Breast epithelium (tissue), 3 donors: ENCODE data around the gene FLT4.

Source experiments
- POLR2A ChIP-seq: fragments of 450-650 bp; IDR thresholded peaks from one replicate; pipeline ENCODE4 v1.6.1; 2016; ENCODE audit warnings: antibody characterized with exemption, mild to moderate bottlenecking, moderate library complexity
- POLR2AphosphoS5 ChIP-seq, 3 donors: sonication (generic); formaldehyde crosslinking; IDR thresholded peaks; one replicate each; pipeline ENCODE4 v1.6.1; 2017; ENCODE audit warnings: antibody characterized with exemption in 3 of 3
- TF ChIP-seq, protein P1 (sequence below), 3 donors: fragments of 450-650 bp; IDR thresholded peaks; one replicate each; pipeline ENCODE4 v1.5.1; 2016 to 2017; ENCODE audit warnings: antibody characterized with exemption in 3 of 3, mild to moderate bottlenecking in 3 of 3, moderate library complexity in 3 of 3

DNA sequence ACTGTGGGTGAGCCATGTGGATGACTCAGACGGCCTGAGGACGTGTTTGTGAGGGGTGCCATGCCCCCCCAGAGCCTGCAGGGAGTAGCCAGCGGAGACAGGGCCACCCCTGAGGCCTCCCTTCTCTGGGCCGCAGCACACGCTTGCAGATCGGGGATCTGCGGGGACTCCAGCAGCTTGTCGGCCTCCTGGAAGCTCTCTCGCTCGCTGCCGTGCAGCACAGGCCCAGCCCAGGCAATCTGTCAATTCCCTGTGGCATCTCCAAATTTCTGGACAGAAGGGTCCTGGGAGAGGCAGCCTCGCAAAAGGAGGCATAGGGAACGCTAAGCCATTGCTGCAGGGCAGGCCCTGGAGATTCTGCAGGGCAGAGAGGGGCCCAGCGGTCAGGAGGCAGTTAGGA lies 21.2 kb downstream of the FLT4 start:
- no peak for TF ChIP-seq POLR2AphosphoS5 (IDR thresholded peaks at IDR 0.05)
- TF ChIP-seq, protein P1, sequence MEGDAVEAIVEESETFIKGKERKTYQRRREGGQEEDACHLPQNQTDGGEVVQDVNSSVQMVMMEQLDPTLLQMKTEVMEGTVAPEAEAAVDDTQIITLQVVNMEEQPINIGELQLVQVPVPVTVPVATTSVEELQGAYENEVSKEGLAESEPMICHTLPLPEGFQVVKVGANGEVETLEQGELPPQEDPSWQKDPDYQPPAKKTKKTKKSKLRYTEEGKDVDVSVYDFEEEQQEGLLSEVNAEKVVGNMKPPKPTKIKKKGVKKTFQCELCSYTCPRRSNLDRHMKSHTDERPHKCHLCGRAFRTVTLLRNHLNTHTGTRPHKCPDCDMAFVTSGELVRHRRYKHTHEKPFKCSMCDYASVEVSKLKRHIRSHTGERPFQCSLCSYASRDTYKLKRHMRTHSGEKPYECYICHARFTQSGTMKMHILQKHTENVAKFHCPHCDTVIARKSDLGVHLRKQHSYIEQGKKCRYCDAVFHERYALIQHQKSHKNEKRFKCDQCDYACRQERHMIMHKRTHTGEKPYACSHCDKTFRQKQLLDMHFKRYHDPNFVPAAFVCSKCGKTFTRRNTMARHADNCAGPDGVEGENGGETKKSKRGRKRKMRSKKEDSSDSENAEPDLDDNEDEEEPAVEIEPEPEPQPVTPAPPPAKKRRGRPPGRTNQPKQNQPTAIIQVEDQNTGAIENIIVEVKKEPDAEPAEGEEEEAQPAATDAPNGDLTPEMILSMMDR (IDR thresholded peaks at IDR 0.05) = no peak
- TF ChIP-seq POLR2A = no peak
